Activated T-helper 1 cell treated with anti-CD3 and anti-CD28 coated beads, Interleukin-12 subunit alpha, Interleukin-12 subunit beta, Interleukin-2, Interleukin-4 antibody, amounts not matched to agents 30 ng/mL and 10 ng/mL and 1 ng/mL, durations not matched to agents 14 hours and 24 hours and 36 hours (primary cell): ENCODE data around the gene MYH14. TPM values are rescaled to one million over a fixed set of nuclear protein-coding genes. Genes with fewer than 3 reads are reported as not detected.
A peak's percentile ranks its signal among the peaks of the same experiment; 100 is the strongest.

Source experiments
- DNase-seq: peaks from one replicate; pipeline ENCODE4 v3.0.0; 2021; ENCODE audit warnings: low spot score
- H3K27ac Mint-ChIP-seq: one replicate; pipeline ENCODE4 v1.8.0; 2021; ENCODE audit warnings: mild to moderate bottlenecking, mixed read lengths
- H3K27me3 Mint-ChIP-seq: one replicate; pipeline ENCODE4 v1.8.0; 2022; ENCODE audit warnings: mild to moderate bottlenecking, moderate library complexity, mixed read lengths; ENCODE audit not compliant: insufficient read depth
- H3K36me3 Mint-ChIP-seq: one replicate; pipeline ENCODE4 v1.8.0; 2021; ENCODE audit warnings: low read depth, mixed read lengths
- H3K4me1 Mint-ChIP-seq: one replicate; pipeline ENCODE4 v1.8.0; 2021; ENCODE audit warnings: low read depth, mixed read lengths
- H3K4me3 Mint-ChIP-seq: one replicate; pipeline ENCODE4 v1.8.0; 2021; ENCODE audit warnings: mild to moderate bottlenecking, moderate library complexity, mixed read lengths
- H3K9me3 Mint-ChIP-seq: one replicate; pipeline ENCODE4 v1.8.0; 2021; ENCODE audit warnings: mixed read lengths
- intact Hi-C: fragments of 100-400 bp; cut with micrococcal nuclease; formaldehyde crosslinking; loops from one replicate; pipeline ENCODE4 v1.15.1; 2024
- total RNA-seq: library from RNA; stranded (reverse); gene quantifications from 2 replicates; pipeline ENCODE4 v1.2.3, GENCODE V29; 2022

The MYH14 gene
- total RNA-seq, 1 donor from 2014 or later, result not detected

DNA sequence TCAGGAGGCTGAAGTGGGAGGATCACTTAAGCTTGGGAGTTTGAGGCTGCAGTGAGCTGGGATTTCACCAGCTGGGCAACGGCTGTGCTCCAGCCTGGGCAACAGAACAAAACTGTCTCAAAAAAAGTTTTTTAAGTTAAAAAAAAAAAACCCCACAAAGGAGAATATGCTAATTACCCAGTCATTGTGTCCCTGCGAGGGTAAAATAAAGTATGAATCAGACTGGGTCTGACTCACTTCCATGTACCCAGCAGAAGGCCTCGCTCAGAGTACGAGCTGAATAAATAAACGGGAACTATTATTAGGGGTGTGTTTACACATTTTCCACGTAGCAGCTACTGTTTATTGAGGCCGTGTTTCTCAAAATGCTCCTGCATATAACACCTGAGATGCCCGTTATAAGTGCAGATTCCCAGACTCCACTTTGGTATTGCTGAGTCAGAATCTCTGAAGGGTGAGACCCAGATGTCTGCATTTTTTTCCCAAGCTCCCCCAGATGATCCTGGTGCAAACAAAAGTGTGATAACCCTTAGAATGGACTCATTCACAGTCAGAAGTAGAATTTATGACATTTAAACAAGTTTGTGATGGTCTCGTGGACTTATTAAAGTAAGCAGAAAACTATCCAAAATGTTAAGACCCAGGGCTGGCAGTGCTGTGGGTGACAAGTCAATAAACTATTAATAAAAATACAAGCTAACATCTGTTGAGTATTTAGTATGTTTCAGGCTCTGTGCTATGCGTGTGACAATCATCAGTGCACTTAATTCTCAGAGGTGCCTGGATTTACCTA, 97.6 kb downstream of the MYH14 start:
- Mint-ChIP-seq H3K4me3 (no peak overlapping the region), H3K27me3 (peaks cover 2% of the 10 kb centered on the region), H3K4me1 (peaks cover 16% of the 10 kb centered on the region), H3K36me3 (no peaks in the 10 kb centered on the region), H3K27ac (no peak overlapping the region), H3K9me3 (no peaks in the 10 kb centered on the region)
- intact Hi-C loops, result loop anchor here (2.0 kb wide), 1 partner anchor 16 kb away; no protein-coding TSS in a partner anchor
- DNase-seq, result no peak

- Mint-ChIP-seq H3K4me1 (peaks cover 16% of the 10 kb centered on the region), H3K36me3 (no peaks in the 10 kb centered on the region), H3K4me3 (no peak overlapping the region), H3K9me3 (no peaks in the 10 kb centered on the region), H3K27ac (no peak overlapping the region), H3K27me3 (peaks cover 4% of the 10 kb centered on the region)
- intact Hi-C loops, result loop anchor here (2.0 kb wide), 1 partner anchor 15 kb away; no protein-coding TSS in a partner anchor
- DNase-seq, result no peak
Observed at GRCh38 chr19:50301607-50301971, 98.2 kb downstream of the MYH14 start.

- no peaks in the 10 kb centered on the region for H3K36me3 Mint-ChIP-seq
- H3K4me3 Mint-ChIP-seq, result no peak overlapping the region
- H3K27me3 Mint-ChIP-seq, result peaks cover 12% of the 10 kb centered on the region
- intact Hi-C loops, result no loop called here
- no peak for DNase-seq
- H3K27ac Mint-ChIP-seq, result no peak overlapping the region
- H3K9me3 Mint-ChIP-seq, result no peaks in the 10 kb centered on the region
- peaks cover 16% of the 10 kb centered on the region for H3K4me1 Mint-ChIP-seq
Observed at GRCh38 chr19:50303558-50303957, 100.1 kb downstream of the MYH14 start.

DNA sequence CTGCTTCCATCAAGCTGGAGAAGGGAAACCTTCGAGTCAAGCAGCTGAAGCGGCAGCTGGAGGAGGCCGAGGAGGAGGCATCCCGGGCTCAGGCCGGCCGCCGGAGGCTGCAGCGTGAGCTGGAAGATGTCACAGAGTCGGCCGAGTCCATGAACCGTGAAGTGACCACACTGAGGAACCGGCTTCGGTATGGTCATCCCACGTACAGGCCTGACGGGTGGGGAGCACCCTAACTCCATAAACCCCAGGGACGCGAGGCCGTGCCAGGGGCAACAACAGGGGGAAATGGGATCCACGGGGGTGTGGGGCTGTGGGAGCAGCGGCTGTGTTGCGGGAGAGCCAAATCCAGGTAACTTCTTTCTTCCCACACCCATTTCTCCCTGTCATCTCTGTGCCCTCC, 105.6 kb downstream of the MYH14 start:
- DNase-seq, result no peak
- Mint-ChIP-seq H3K9me3 (no peaks in the 10 kb centered on the region), H3K4me3 (no peak overlapping the region), H3K27ac (no peak overlapping the region), H3K36me3 (no peaks in the 10 kb centered on the region), H3K4me1 (no peaks in the 10 kb centered on the region), H3K27me3 (peaks cover 45% of the 10 kb centered on the region)
- intact Hi-C loops, result no loop called here

- H3K27ac Mint-ChIP-seq, result no peak overlapping the region
- H3K27me3 Mint-ChIP-seq, result peaks cover 48% of the 10 kb centered on the region
- DNase-seq, result no peak
- no peaks in the 10 kb centered on the region for H3K4me1 Mint-ChIP-seq
- intact Hi-C loops, result no loop called here
- H3K9me3 Mint-ChIP-seq, result no peaks in the 10 kb centered on the region
- H3K4me3 Mint-ChIP-seq, result no peak overlapping the region
- no peaks in the 10 kb centered on the region for H3K36me3 Mint-ChIP-seq
Observed at GRCh38 chr19:50309396-50310125, 106.1 kb downstream of the MYH14 start.

DNA sequence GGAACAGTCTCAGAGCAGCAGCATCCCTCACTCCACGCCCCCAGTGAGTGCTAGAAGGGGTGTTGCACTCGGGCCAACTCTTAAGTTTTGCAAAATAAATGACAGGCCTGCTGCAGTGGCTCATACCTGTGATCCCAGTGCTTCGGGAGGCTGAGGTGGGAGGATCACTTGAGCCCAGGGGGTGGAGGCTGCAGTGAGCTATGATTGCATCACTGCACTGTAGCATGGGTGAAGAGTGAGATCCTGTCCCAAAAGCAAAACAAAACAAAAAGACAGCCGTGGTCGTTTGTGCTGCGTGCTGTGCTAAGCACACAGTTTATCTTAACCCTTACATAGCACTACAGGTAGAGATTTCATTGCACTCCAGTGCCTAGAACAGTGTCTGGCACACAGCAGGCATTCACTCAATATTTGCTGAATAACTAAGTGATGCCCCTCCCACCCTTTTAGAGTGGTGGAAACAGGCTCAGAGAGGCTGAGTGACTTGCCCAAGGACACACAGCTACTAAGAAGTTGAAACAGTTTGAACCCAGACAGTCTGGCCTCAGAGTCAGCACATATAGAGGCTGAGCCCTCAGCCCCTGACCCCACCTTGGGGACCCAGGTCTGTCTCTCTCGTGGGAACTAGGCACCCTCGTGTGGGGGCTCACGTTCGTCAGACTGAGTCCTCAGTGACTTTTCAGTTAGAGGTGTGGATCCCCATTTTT, 107.5 kb downstream of the MYH14 start:
- Mint-ChIP-seq H3K36me3 (peaks cover 2% of the 10 kb centered on the region), H3K4me3 (no peak overlapping the region), H3K4me1 (peaks cover 10% of the 10 kb centered on the region), H3K9me3 (no peaks in the 10 kb centered on the region), H3K27ac (no peak overlapping the region), H3K27me3 (peaks cover 56% of the 10 kb centered on the region)
- intact Hi-C loops, result no loop called here
- no peak for DNase-seq

DNA sequence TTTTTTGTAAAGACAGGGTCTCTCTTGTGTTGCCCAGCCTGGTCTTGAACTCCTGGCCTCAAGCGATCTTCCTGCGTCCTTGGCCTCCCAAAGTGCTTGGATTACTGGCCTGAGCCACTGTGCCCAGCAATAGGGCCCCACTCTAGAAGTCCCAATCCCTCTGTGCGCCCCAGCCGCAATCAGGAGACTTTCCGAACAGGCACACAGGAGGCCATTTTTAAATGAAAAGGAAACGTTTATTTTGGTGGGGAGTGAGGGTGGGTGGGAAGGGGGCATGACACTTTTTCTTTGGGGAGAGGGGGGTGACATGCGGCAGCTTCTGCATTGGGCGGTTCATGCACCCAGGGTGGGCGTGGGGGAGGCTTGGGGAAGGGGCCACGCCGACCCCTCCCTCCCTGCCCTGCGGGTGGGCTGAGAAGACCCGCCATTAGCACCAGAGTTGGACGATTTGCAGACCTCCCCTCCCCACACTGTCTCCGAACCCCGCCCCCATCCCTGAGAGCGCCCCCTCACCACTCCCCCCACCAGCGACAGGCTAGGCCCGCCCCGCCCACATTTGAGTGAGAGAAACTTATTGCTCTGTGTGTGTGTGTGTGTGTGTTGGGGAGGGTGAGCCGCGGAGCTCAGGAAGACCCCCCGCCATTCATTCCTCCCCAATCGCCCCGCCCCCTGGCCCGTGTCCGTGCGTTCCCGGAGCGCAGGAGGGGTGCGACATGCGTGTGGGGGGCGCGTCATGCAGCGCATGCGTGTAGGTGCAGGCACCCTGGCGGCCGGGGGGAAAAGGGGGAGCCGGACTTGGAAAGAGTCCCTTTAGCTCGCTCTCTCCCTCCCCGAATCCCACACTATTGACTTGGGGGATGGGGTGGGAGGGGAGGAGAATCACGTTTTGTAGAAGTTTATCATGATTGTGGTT, 108.6 kb downstream of the MYH14 start:
- Mint-ChIP-seq H3K27ac (no peak overlapping the region), H3K36me3 (peaks cover 2% of the 10 kb centered on the region), H3K27me3 (peaks cover 60% of the 10 kb centered on the region)

GRCh38 chr19:50312967-50313811, 109.8 kb downstream of the MYH14 start:
- Mint-ChIP-seq H3K36me3 (peaks cover 2% of the 10 kb centered on the region), H3K9me3 (no peaks in the 10 kb centered on the region), H3K27me3 (peaks cover 56% of the 10 kb centered on the region), H3K4me1 (peaks cover 18% of the 10 kb centered on the region), H3K27ac (no peak overlapping the region), H3K4me3 (no peak overlapping the region)
- no peak for DNase-seq
- intact Hi-C loops, result no loop called here

More for the DNA sequence above, 108.6 kb downstream of the MYH14 start:
- peaks cover 18% of the 10 kb centered on the region for H3K4me1 Mint-ChIP-seq
- H3K4me3 Mint-ChIP-seq, result no peak overlapping the region
- no peaks in the 10 kb centered on the region for H3K9me3 Mint-ChIP-seq
- intact Hi-C loops, result no loop called here
- DNase-seq, result no peak

DNA sequence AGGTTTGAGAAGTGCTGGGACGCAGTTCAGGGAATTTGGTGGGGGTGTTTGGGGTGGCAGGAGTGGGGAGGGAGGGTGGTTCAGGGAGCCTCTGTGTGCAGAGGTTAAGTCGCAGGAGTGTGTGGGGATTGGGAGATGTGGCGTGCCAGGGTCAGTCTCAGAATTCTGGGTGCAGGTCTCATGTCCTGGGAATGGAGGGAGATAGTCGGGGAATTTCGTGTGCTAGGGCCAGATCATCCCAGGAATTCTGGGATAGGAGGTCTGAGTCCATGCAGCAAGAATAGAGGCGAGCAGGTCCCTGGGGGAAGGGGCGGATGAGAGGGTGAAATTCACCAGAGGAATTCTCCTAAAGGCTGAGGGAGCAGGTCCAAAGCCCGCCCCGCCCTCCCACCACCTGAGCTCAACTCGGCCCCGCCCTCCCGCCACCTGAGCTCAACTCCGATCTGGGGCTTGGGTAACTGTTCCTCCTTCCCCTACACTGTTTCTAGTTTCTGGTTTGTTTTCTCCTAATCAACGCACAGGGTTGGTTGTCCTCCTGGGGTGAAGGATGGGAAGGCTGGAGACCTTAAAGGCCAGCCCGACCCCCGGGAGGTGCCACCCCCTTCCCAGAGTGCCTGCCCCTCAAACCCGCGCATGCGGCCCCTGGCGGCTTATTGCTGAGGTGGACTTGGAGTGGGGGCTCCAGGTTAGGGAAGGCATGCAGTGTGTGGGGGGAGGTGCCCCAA, 110.6 kb downstream of the MYH14 start:
- Mint-ChIP-seq H3K27ac (no peak overlapping the region), H3K9me3 (no peaks in the 10 kb centered on the region), H3K36me3 (peaks cover 2% of the 10 kb centered on the region), H3K4me1 (peaks cover 18% of the 10 kb centered on the region), H3K27me3 (peaks cover 51% of the 10 kb centered on the region), H3K4me3 (no peak overlapping the region)
- intact Hi-C loops, result no loop called here
- DNase-seq, result no peak

DNA sequence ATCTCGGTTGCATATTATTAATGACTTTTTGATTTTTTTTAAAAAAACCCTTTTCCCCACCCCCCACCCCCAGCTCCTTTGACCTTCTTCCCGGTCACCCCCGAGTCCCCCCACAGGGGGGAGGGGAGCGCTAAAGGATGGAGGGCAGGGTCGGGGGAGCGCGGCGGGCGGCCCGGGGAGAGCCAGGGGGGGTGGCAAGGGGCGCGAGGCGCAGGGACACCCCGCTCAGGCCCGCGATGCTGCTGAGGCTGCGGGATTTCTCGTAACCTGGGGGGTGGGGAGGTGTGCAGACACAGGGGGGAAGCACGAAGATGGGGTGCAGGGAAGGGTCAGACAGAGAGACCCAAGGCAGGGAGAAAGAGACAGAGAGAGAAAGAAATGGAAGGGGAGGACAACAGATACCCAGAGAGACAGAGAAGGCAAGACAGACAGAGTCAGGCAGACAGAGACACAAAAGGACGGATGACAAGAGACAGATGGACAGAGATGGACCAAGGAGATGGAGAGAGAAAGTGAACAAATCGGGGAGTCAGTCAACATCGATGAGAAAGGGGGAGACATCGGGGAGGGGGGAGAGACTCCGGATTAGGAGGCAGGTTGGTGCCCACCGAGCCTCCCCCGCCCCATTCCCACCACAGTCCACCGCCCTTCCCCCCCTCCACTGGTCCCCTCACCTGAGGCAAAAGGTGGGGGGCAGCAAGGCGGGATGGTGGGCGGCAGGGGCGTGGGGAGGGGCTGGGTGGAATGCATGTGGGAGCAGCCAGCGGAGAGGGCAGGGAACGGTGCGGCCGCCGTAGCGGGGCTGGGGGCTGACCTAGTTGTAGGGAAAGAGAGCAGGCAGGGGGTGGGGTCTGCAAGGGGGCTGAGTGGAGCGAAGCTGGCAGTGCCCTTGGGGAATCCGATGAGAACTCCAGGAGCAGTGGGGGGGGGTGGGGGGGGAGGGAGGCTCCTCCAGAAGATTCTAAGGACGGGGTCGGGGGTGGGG, 111.6 kb downstream of the MYH14 start:
- H3K27me3 Mint-ChIP-seq, result peaks cover 45% of the 10 kb centered on the region
- peak overlapping the region; percentile 71 for H3K27ac Mint-ChIP-seq
- no peaks in the 10 kb centered on the region for H3K9me3 Mint-ChIP-seq
- intact Hi-C loops, result no loop called here
- H3K4me1 Mint-ChIP-seq, result peaks cover 18% of the 10 kb centered on the region
- H3K4me3 Mint-ChIP-seq, result peak overlapping the region; percentile 66
- H3K36me3 Mint-ChIP-seq, result peaks cover 5% of the 10 kb centered on the region
- no peak for DNase-seq
